Mononuclear cell (primary cell): ENCODE measurements around the gene D2HGDH. TPM values are rescaled to one million over a fixed set of nuclear protein-coding genes. Genes with fewer than 3 reads are reported as not detected.
"Not testable (repeated sequence)": the region's sequence is repeated elsewhere in the genome, so short reads cannot be mapped to it uniquely, and the experiment has no call there.

ENCODE experiments used
- H3K27me3 ChIP-seq: 2 replicates; pipeline ENCODE4 v1.6.0; 2011; ENCODE audit warnings: low read length, control low read depth; ENCODE audit not compliant: insufficient read depth
- H3K4me1 ChIP-seq: 2 replicates; pipeline ENCODE4 v1.5.1; 2011; ENCODE audit warnings: mild to moderate bottlenecking, low read length, control low read depth; ENCODE audit not compliant: insufficient read depth
- H3K4me3 ChIP-seq: 2 replicates; pipeline ENCODE4 v1.5.1; 2011; ENCODE audit warnings: mild to moderate bottlenecking, low read length, moderate library complexity
- H3K9me3 ChIP-seq: 2 replicates; pipeline ENCODE4 v1.5.1; 2011; ENCODE audit warnings: low read depth, mild to moderate bottlenecking, control low read depth, low read length
- total RNA-seq: library from RNA; depleted of rRNA; stranded (reverse); fragments of >200 nt; gene quantifications from one replicate; pipeline ENCODE4 v1.2.3, GENCODE V29; 2012

D2HGDH gene
- total RNA-seq, 1 donor, result 7.7 TPM

DNA sequence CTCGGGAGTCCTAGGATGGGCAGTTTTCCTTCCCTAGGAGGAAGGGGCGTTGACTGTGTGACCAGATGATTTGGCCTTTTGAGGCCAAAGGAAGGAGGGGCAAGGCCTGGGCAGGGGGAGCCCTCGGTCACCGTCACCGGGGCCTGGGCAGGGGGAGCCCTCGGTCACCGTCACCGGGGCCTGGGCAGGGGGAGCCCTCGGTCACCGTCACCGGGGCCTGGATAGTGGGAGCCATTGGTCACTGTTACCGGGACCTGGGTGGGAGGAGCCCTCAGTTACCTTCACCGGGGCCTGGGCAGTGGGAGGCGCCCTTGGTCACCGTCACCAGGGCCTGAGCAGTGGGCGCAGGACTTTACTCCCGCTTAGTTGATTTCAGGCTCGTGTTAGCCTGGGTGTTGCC lies 17.3 kb downstream of the D2HGDH start:
- Histone ChIP-seq H3K4me3 (no peak overlapping the region), H3K27me3 (no peaks in the 10 kb centered on the region), H3K4me1 (no peaks in the 10 kb centered on the region), H3K9me3 (no peaks in the 10 kb centered on the region)

DNA sequence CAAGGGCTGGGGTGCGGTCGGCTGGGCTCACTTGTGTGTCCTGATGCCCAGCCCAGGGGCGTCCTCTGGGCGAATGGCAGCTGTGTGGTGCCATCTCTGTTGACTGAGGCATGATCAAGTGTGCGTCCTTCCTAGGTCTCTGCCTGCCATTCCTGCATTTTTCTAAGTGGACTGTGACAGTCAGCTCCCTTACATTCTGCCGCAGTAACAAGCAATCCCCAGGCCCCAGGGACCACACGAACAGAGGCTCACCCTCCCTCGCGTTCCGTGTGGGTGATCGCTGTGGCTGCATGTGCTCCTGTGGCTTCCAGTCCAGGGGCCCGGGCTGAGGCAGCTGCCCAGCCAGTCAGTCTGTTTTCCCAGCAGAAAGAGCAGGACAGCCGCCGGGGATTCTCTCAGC lies 17.8 kb downstream of the D2HGDH start:
- Histone ChIP-seq H3K27me3 (no peaks in the 10 kb centered on the region), H3K9me3 (no peaks in the 10 kb centered on the region), H3K4me3 (no peak overlapping the region), H3K4me1 (no peaks in the 10 kb centered on the region)

DNA sequence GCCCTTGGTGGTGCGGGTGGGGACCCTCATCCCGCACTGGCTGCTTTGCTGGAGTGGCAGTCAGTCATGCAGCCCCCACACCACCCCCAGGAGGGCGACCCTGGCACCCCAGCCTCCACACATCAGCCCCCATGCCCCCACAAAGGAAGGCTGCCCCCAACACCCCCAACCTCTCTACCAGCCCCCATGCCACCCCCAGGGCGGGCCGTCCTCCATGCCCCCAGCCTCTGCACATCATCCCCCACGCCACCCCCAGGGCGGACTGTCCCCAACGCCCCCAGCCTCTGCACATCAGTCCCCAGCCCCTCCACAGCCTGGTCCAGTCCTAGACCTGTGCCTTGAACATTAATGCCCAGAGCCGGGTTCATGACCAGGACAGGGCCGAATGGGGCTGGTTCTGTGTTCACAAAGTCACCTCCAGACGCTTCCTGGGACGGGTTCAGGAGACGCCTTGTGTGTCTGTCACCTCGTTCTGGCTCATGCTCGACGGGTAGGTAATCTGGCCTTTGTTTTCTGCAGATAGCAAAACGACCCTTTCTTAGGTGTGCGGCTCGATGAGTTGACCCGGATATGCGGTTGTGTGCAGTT lies 18.4 kb downstream of the D2HGDH start:
- Histone ChIP-seq H3K4me3 (no peak overlapping the region), H3K9me3 (no peaks in the 10 kb centered on the region), H3K27me3 (no peaks in the 10 kb centered on the region), H3K4me1 (no peaks in the 10 kb centered on the region)

DNA sequence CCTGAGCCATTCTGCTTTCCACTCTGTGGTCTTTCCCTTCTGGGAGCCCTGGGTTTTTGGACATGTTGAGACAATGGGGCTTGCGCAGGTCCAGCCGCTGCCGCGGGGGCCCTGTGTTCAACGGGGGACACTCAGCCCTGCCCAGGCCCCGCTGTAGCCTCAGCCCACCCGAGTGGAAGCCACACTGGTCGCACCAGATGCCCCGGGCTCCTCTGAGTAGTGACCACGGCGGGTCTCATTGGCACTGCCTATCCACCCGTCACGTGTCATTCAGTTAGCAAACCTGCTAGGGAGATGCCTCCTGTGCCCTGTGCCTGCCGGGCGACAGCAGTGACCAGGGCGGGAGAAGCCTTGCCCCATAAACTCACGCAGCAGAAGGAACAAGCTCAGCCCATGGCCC lies 19.1 kb downstream of the D2HGDH start:
- Histone ChIP-seq H3K4me1 (no peaks in the 10 kb centered on the region), H3K27me3 (no peaks in the 10 kb centered on the region), H3K9me3 (no peaks in the 10 kb centered on the region), H3K4me3 (no peak overlapping the region)

DNA sequence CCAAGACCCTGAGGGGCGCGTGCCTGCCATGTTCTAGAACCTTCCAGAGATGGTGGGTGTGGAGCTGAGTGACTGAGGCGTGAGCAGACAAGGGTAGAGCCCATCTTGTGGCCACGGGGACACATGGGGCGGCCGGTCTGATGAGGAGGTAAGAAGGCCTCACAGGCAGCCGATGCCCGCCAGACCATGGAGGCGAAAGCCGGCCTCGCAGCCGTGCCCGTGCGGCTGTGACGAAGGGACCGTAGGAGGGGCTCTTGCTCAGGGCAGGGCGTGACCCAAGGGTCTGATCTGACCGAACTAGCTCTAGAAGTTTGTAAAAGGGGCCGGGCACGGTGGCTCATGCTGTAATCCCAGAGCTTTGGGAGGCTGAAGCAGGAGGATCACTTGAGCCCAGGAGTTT lies 19.6 kb downstream of the D2HGDH start:
- Histone ChIP-seq H3K4me3 (no peak overlapping the region), H3K27me3 (no peaks in the 10 kb centered on the region), H3K4me1 (no peaks in the 10 kb centered on the region), H3K9me3 (no peaks in the 10 kb centered on the region)

DNA sequence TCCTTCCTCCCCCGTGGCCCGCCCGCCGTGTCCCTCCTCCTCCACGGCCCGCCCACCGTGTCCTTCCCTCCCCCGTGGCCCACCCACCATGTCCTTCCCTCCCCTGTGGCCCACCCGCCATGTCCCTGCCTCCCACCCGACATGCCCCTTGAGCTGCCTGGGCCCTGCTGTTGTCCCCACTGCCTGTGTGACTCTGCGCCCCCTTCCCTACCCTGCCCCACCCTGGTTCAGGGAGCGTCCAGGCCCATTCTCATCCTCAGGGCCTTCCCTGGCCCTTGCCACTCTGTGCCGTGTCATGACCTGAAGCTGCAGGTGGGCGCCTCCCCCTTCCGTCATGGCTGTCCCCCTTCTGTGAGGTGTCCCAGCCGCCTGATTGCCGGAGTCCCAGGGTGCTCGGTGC lies 20.7 kb downstream of the D2HGDH start:
- no peaks in the 10 kb centered on the region for H3K27me3 ChIP-seq
- H3K9me3 ChIP-seq, result no peaks in the 10 kb centered on the region
- no peak overlapping the region for H3K4me3 ChIP-seq
- H3K4me1 ChIP-seq, result no peaks in the 10 kb centered on the region

DNA sequence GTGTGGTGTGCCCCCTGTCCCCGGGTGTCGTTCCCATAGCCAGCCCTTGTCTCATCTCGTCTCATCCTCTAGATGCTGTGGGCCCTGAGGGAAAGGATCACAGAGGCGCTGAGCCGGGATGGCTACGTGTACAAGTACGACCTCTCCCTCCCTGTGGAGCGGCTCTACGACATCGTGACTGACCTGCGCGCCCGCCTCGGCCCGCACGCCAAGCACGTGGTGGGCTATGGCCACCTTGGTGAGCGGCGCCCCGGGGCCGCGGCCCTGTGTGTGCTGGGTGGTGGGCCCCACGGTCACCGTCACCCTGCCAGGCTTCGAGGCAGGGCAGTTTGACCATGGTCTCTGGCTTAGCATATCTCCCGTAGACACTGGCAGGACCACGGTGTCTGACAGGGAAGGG lies 21.3 kb downstream of the D2HGDH start:
- no peaks in the 10 kb centered on the region for H3K27me3 ChIP-seq
- no peak overlapping the region for H3K4me3 ChIP-seq
- no peaks in the 10 kb centered on the region for H3K4me1 ChIP-seq
- no peaks in the 10 kb centered on the region for H3K9me3 ChIP-seq

DNA sequence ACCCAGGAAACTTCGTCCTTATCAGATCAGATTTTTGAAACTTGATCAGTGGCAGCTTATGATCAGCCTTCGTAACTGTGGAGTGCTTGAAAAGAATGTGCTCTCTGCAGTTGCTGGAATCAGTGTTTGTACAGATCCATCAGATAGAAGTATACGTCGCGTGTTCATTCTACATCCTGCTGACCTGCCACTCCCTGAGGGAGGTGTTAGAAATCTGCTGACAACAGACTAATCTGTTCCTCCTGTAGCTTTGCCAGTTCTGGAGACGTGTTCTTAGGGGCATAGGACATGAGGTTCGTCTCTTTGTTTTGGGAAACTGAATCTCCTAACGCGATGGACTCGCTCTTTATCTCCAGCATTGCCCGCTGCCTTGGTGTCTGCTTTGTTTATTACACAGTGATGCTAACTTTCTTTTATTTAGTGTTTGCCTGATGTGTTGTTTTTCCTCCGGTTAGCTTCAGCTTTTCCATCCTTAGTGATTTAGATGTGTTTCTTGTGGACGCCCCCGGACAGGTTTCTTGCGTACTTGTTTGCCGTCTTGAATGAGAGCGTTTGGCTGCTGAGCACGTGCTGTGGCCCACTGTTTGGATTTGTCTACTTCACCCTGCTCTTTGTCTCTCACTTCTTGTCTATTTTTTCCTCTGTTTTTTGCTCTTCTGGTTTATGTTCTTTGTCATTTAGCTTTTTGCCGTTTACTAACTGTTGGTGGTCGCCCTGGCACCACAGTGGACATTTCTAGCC lies 24.8 kb downstream of the D2HGDH start:
- Histone ChIP-seq H3K4me1 (peaks cover 16% of the 10 kb centered on the region), H3K9me3 (no peaks in the 10 kb centered on the region), H3K27me3 (no peaks in the 10 kb centered on the region), H3K4me3 (no peak overlapping the region)

DNA sequence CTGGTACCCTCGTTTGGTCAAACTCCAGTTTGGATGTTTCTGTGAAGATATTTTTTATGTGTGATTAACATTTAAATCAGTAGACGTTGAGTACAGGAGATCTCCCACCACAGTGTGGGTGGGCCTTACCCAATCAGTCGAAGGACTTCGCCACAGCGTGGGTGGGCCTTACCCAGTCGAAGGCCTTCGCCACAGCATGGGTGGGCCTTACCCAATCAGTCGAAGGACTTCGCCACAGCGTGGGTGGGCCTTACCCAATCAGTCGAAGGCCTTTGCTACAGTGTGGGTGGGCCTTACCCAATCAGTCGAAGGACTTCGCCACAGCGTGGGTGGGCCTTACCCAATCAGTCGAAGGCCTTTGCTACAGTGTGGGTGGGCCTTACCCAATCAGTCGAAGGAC lies 25.5 kb downstream of the D2HGDH start:
- H3K4me3 ChIP-seq, H3K9me3 ChIP-seq, H3K27me3 ChIP-seq: not testable (repeated sequence)
- peaks cover 16% of the 10 kb centered on the region for H3K4me1 ChIP-seq

DNA sequence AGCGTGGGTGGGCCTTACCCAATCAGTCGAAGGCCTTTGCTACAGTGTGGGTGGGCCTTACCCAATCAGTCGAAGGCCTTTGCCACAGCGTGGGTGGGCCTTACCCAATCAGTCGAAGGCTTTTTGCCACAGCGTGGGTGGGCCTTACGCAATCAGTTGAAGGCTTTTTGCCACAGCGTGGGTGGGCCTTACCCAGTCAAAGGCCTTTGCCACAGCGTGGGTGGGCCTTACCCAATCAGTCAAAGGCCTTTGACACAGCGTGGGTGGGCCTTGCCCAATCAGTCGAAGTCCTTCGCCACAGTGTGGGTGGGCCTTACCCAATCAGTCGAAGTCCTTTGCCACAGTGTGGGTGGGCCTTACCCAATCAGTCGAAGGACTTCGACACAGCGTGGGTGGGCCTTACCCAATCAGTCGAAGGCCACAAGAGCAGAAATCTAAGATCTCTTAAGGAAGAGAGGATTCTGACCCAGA lies 25.9 kb downstream of the D2HGDH start:
- Histone ChIP-seq H3K9me3 (no peaks in the 10 kb centered on the region), H3K4me1 (peaks cover 16% of the 10 kb centered on the region), H3K4me3 (no peak overlapping the region), H3K27me3 (no peaks in the 10 kb centered on the region)

DNA sequence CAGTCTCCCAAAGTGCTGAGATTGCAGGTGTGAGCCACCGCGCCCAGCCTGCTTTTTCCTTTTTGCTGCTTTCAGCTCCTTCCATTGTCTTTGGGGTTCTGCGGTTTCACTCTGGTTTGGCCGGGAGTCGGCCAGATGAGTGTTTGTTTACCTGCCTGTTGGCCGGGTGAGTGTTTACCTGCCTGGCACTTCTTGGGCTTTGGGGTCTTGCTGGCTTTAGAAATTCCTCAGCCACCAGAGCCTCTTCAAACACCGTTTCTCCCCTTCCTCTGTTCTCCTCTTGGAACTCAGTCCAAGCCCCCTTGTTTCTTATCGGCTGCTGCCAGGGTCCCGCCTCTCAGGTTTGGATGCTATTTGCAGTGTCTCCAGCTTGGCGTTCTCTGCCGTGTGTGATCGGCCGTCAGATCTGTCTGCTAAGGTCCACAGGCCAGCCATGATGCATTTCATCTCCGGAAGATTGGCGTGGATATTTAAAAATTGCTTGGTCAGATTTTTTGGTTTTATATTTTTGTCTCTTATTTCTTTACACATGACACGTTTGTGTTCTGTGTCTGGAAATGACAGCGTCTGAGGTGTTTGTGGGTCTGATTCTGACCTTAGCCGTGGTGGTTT lies 28.0 kb downstream of the D2HGDH start:
- Histone ChIP-seq H3K4me3 (no peak overlapping the region), H3K4me1 (peaks cover 16% of the 10 kb centered on the region), H3K27me3 (no peaks in the 10 kb centered on the region), H3K9me3 (no peaks in the 10 kb centered on the region)

DNA sequence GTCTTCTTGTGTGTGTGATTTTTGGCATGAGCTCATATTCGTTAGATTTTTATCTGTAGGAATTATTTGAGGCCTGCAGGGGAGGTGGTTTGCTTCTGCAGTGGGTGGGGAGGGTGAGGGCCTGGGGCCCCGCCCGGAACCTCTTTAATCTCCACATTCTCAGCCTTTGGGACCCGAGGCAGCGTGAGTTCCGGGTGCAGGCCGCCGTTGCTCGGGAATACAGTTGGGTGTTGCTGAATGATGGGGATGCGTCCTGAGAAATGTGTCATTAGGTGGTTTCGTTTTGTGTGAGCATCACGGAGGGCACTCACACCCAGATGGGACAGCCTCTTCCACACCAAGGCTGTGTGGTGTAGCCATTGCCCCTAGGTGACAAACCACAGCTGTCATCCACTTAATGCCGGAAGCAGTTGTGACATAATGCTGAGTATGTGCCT lies 28.5 kb downstream of the D2HGDH start:
- Histone ChIP-seq H3K9me3 (no peaks in the 10 kb centered on the region), H3K4me1 (peaks cover 16% of the 10 kb centered on the region), H3K27me3 (no peaks in the 10 kb centered on the region), H3K4me3 (no peak overlapping the region)

DNA sequence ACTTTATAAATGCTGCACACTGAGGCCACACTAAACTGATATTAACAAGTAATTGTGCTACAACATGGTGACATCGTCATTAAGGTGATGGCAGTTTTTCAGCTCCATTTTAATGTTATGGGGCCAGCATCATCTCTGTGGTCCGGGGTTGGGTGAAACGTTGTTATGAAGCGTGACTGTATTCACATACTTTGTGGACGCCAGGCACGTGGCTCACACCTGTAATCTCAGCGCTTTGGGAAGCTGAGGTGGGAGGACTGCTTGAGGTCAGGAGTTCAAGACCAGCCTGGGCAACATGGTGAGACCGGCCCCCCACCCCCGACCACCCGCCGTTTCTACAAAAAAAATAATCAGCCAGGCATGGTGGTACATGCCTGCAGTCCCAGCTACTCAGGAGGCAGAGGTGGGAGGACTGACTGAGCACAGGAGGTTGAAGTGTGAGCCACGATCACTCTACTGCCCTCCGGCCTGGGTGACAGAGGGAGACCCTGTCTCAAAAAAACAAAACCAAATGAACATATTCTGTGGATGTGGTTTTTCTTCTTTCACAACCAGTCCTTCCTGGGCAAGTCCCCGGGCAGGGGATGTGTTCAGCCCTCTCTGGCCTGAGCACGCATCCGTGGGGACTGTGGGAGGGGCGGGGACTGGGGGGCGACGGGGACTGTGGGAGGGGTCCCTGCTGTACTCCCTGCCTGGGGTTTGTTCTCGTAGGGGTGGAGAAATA lies 29.3 kb downstream of the D2HGDH start:
- Histone ChIP-seq H3K4me3 (no peak overlapping the region), H3K9me3 (no peaks in the 10 kb centered on the region), H3K27me3 (no peaks in the 10 kb centered on the region), H3K4me1 (peaks cover 16% of the 10 kb centered on the region)

DNA sequence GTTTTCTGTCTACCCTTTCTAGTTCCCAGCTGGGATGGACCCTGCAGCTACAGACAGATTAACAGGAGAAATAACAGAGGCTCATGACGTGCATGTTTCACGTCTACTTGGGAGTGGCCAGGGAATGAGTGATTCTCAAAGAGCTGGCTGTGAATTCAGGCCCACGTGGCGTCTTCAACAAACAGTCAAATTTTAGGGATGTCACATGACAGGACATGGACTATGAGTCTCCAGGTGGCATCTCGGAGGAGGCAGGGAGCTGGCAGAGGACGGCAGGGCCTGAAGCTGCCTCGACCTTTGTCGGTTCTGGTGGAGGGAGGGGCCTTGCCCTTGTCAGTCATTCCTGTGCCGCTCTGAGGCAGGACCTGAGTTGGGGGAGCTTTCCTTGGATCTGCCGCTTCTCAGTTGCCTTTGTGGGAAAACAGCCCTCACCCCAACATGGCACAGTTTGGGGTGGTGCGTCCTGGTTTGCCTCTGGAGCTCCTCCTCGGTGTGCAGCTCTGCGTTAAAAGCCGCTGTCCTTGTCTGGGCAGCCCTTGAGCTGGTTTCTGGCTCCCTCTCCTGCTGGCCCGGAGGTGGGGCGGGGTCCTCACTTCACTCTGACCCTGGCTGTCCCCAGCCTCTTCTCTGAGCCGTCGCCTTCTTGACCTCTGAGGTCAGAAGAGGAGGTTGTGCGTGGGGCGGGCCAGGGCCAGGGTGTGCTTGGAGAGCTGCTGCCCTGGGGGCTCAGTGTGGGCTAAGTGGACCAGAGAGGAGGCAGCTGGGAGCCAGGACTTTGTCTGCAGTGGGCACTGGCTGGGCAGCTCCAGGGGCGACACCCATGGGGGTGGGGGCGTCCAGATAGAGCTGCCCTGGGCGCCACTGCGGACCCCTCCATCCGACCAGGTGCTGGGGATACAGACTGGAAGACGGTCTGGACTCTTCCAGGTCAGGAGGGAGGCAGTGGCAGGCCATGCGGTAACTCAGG lies 30.1 kb downstream of the D2HGDH start:
- Histone ChIP-seq H3K4me3 (no peak overlapping the region), H3K4me1 (peaks cover 16% of the 10 kb centered on the region), H3K9me3 (no peaks in the 10 kb centered on the region), H3K27me3 (no peaks in the 10 kb centered on the region)
